ENCODE results near the gene CKS1B.

GRCh38 chr1:154975409-154976059 lies 1.1 kb downstream of the CKS1B start:
- no peak for TF ChIP-seq POLR2AphosphoS5 (IDR thresholded peaks at IDR 0.05; ENCODE audit: borderline replicate concordance, low read depth, low read length)
- no peak for TF ChIP-seq EZH2 (IDR thresholded peaks at IDR 0.05)
